IMR-90 (cell line): ENCODE measurements around the gene STAG1. TPM values are rescaled to one million over a fixed set of nuclear protein-coding genes. Genes with fewer than 3 reads are reported as not detected.

Experiments used
- ATAC-seq: fragments of 200-7000 bp; cut with Tn5 transposase; 2 replicates; pipeline ENCODE4 v1.9.1; 2020; ENCODE audit warnings: low read depth, mild to moderate bottlenecking, moderate library complexity
- BruUV-seq: library from RNA; stranded (reverse); fragments of 400-500 nt; replicated peaks from 2 replicates; lab custom pipeline; 2021; lab: Mats Ljungman, UMichigan
- CTCF ChIA-PET: fragments of 300-600 bp; formaldehyde crosslinking; extraction: SDS; loops from one replicate; lab custom pipeline; 2021; ENCODE audit warnings: antibody characterized with exemption; lab: Yijun Ruan, JAX
- POLR2A ChIA-PET: fragments of 300-600 bp; sonication (Branson Sonifier 250); formaldehyde crosslinking; loops from one replicate; lab custom pipeline; 2022; ENCODE audit warnings: antibody characterized with exemption; ENCODE audit not compliant: unreplicated experiment; lab: Charles Lee
- DNase-seq: peaks from one replicate; pipeline ENCODE4 v3.0.0; 2013
- H2AFZ ChIP-seq: replicated peaks from 2 replicates; pipeline ENCODE3; 2013; ENCODE audit warnings: low read length, mild to moderate bottlenecking; ENCODE audit not compliant: poor library complexity
- H2AK5ac ChIP-seq: 2 replicates; pipeline ENCODE4 v1.6.1; 2013; ENCODE audit warnings: low read depth, low read length, inconsistent platforms
- H2AK9ac ChIP-seq: replicated peaks from 2 replicates; pipeline ENCODE3; 2013; ENCODE audit warnings: mild to moderate bottlenecking, low read depth, low read length, moderate library complexity; ENCODE audit not compliant: poor library complexity
- H2BK120ac ChIP-seq: 2 replicates; pipeline ENCODE4 v1.6.1; 2013; ENCODE audit warnings: low read depth, low read length, inconsistent platforms
- H2BK15ac ChIP-seq: 3 replicates; pipeline ENCODE4 v1.6.1; 2013; ENCODE audit warnings: low read depth, low read length, inconsistent platforms
- H2BK20ac ChIP-seq: 2 replicates; pipeline ENCODE4 v1.6.1; 2013; ENCODE audit warnings: low read depth, mild to moderate bottlenecking, inconsistent platforms, low read length, moderate library complexity
- H2BK5ac ChIP-seq: 2 replicates; pipeline ENCODE4 v1.6.1; 2013; ENCODE audit warnings: mild to moderate bottlenecking, low read depth, low read length, inconsistent platforms; ENCODE audit not compliant: poor library complexity, severe bottlenecking
- H3K14ac ChIP-seq: replicated peaks from 2 replicates; pipeline ENCODE4 v1.6.1; 2013; ENCODE audit warnings: low read depth, low read length, inconsistent platforms
- H3K18ac ChIP-seq: 2 replicates; pipeline ENCODE4 v1.6.1; 2013; ENCODE audit warnings: low read depth, low read length, control low read depth
- H3K23ac ChIP-seq: 2 replicates; pipeline ENCODE4 v1.6.1; 2013; ENCODE audit warnings: low read depth, low read length, inconsistent platforms
- H3K27ac ChIP-seq: 2 replicates; pipeline ENCODE4 v1.5.1; 2013; ENCODE audit warnings: mild to moderate bottlenecking, control low read depth, low read length; ENCODE audit not compliant: insufficient read depth
- H3K27me3 ChIP-seq: 2 replicates; pipeline ENCODE4 v1.6.1; 2013; ENCODE audit warnings: low read length; ENCODE audit not compliant: control insufficient read depth, insufficient read depth
- H3K36me3 ChIP-seq: 2 replicates; pipeline ENCODE4 v1.6.1; 2013; ENCODE audit warnings: low read length, mixed read lengths; ENCODE audit not compliant: control insufficient read depth, insufficient read depth
- H3K4ac ChIP-seq: 2 replicates; pipeline ENCODE4 v1.6.1; 2013; ENCODE audit warnings: low read depth, low read length, inconsistent platforms
- H3K4me1 ChIP-seq: 2 replicates; pipeline ENCODE4 v1.6.1; 2013; ENCODE audit warnings: low read length, mixed read lengths; ENCODE audit not compliant: control insufficient read depth, insufficient read depth
- H3K4me2 ChIP-seq: 2 replicates; pipeline ENCODE4 v1.6.1; 2013; ENCODE audit warnings: low read depth, mild to moderate bottlenecking, control low read depth, low read length, moderate library complexity
- H3K4me3 ChIP-seq: 2 replicates; pipeline ENCODE4 v1.5.1; 2013; ENCODE audit warnings: low read depth, mild to moderate bottlenecking, control low read depth, low read length, moderate library complexity; ENCODE audit not compliant: insufficient read depth
- H3K56ac ChIP-seq: 2 replicates; pipeline ENCODE4 v1.6.1; 2013; ENCODE audit warnings: low read length, inconsistent platforms; ENCODE audit not compliant: insufficient read depth; ENCODE audit errors: extremely low read depth
- H3K79me1 ChIP-seq, 2 experiments: 2 replicates each; pipeline ENCODE4 v1.6.1; 2013; ENCODE audit warnings: low read length in 2 of 2, inconsistent platforms in 1 of 2, low read depth in 1 of 2
- H3K9ac ChIP-seq: 2 replicates; pipeline ENCODE4 v1.6.1; 2013; ENCODE audit warnings: low read depth, low read length, control low read depth
- H3K9me1 ChIP-seq: 2 replicates; pipeline ENCODE4 v1.6.1; 2013; ENCODE audit warnings: low read length, inconsistent platforms; ENCODE audit not compliant: insufficient read depth
- H3K9me3 ChIP-seq: 2 replicates; pipeline ENCODE4 v1.6.1; 2013; ENCODE audit warnings: low read length; ENCODE audit not compliant: control insufficient read depth, insufficient read depth
- H4K20me1 ChIP-seq: 2 replicates; pipeline ENCODE4 v1.6.1; 2013; ENCODE audit warnings: low read length, inconsistent platforms; ENCODE audit not compliant: insufficient read depth
- H4K5ac ChIP-seq: 2 replicates; pipeline ENCODE4 v1.6.1; 2013; ENCODE audit warnings: mild to moderate bottlenecking, low read depth, low read length, control low read depth
- H4K8ac ChIP-seq, 2 experiments: 2 replicates each; pipeline ENCODE4 v1.6.1; 2013; ENCODE audit warnings: low read depth in 2 of 2, low read length in 2 of 2, control low read depth in 1 of 2, inconsistent platforms in 1 of 2
- H4K91ac ChIP-seq: 2 replicates; pipeline ENCODE4 v1.6.1; 2013; ENCODE audit warnings: low read depth, low read length, inconsistent platforms; ENCODE audit not compliant: insufficient read depth
- CEBPB ChIP-seq: IDR thresholded peaks from 2 replicates; pipeline ENCODE4 v1.6.1; 2012; ENCODE audit warnings: low read depth, low read length, improper control_type of control experiment
- CHD1 ChIP-seq: IDR thresholded peaks from 2 replicates; pipeline ENCODE4 v1.6.1; 2012; ENCODE audit warnings: low read depth, low read length, improper control_type of control experiment
- CTCF ChIP-seq: conservative IDR thresholded peaks from 2 replicates; pipeline ENCODE4 v1.5.1; 2012; ENCODE audit warnings: mild to moderate bottlenecking, low read depth, low read length, improper control_type of control experiment
- ELK1 ChIP-seq: fragments of 150-350 bp; IDR thresholded peaks from 2 replicates; pipeline ENCODE4 v1.6.1; 2016; ENCODE audit warnings: low read depth, mild to moderate bottlenecking, low read length, moderate library complexity, borderline replicate concordance
- FOS ChIP-seq: fragments of 150-350 bp; IDR thresholded peaks from 2 replicates; pipeline ENCODE4 v1.6.1; 2016; ENCODE audit warnings: low read depth, low read length
- MAFK ChIP-seq: IDR thresholded peaks from 2 replicates; pipeline ENCODE4 v1.6.1; 2012; ENCODE audit warnings: low read depth, low read length, improper control_type of control experiment
- MAZ ChIP-seq: IDR thresholded peaks from 2 replicates; pipeline ENCODE4 v1.6.1; 2012; ENCODE audit warnings: low read depth, mild to moderate bottlenecking, low read length, improper control_type of control experiment, moderate library complexity, borderline replicate concordance
- MXI1 ChIP-seq: IDR thresholded peaks from 2 replicates; pipeline ENCODE4 v1.6.1; 2012; ENCODE audit warnings: low read depth, mild to moderate bottlenecking, low read length, moderate library complexity, borderline replicate concordance
- NFE2L2 ChIP-seq: fragments of 150-350 bp; IDR thresholded peaks from 2 replicates; pipeline ENCODE4 v1.6.1; 2016; ENCODE audit warnings: low read depth, mild to moderate bottlenecking, low read length
- RAD21 ChIP-seq: IDR thresholded peaks from 2 replicates; pipeline ENCODE4 v1.6.1; 2012; ENCODE audit warnings: low read length, improper control_type of control experiment
- RCOR1 ChIP-seq: IDR thresholded peaks from 2 replicates; pipeline ENCODE4 v1.6.1; 2012; ENCODE audit warnings: mild to moderate bottlenecking, low read length, improper control_type of control experiment; ENCODE audit not compliant: insufficient replicate concordance
- RFX5 ChIP-seq: IDR thresholded peaks from 2 replicates; pipeline ENCODE4 v1.8.0; 2012; ENCODE audit warnings: low read depth, mild to moderate bottlenecking, low read length, moderate library complexity
- SMC3 ChIP-seq: fragments of 150-350 bp; IDR thresholded peaks from 2 replicates; pipeline ENCODE4 v1.6.1; 2016; ENCODE audit warnings: low read depth, mild to moderate bottlenecking, antibody characterized with exemption, low read length, moderate library complexity
- USF2 ChIP-seq: fragments of 150-350 bp; IDR thresholded peaks from 2 replicates; pipeline ENCODE4 v1.6.1; 2017; ENCODE audit warnings: mild to moderate bottlenecking, antibody characterized with exemption, low read length, low read depth
- dilution Hi-C: fragments of 300-500 bp; cut with HindIII; formaldehyde crosslinking; loops from one replicate; pipeline ENCODE4 v1.14.3; 2018; ENCODE audit warnings: low sequenced_read_pairs; ENCODE audit not compliant: unreplicated experiment
- in situ Hi-C: fragments of 300-500 bp; cut with MboI; formaldehyde crosslinking; loops from 3 replicates; pipeline ENCODE4 v1.14.3; 2019; ENCODE audit warnings: low sequenced_read_pairs, inconsistent platforms, mixed read lengths
- intact Hi-C: fragments of 100-400 bp; cut with micrococcal nuclease; formaldehyde crosslinking; loops from 2 replicates; pipeline ENCODE4 v1.10.0; 2022
- polyA plus RNA-seq, 3 experiments: library from polyadenylated mRNA; depleted of rRNA; stranded (reverse); fragments of >200 nt; gene quantifications; 2 replicates each; pipeline ENCODE4 v1.2.3, GENCODE V29; 2012; ENCODE audit warnings: low replicate concordance in 1 of 3
- total RNA-seq: library from RNA; depleted of rRNA; stranded (reverse); fragments of >200 nt; gene quantifications from 2 replicates; pipeline ENCODE4 v1.2.3, GENCODE V29; 2012

The STAG1 gene
- total and polyA plus RNA-seq, 2 of the 4 experiments (the other 2 are of a cell fraction): 9.6 to 32.3 TPM

GRCh38 chr3:136427236-136427635, 324.9 kb downstream of the STAG1 start:
- Histone ChIP-seq H2BK5ac (no peak overlapping the region), H3K36me3 (peaks cover 12% of the 10 kb centered on the region), H4K91ac (no peak overlapping the region), H3K79me1 (peaks cover 0 to 12% of the 10 kb centered on the region in 2 experiments; a peak in 2 of 4 replicates), H2AFZ (no peak overlapping the region), H3K14ac (no peak overlapping the region), H2BK20ac (no peak overlapping the region), H3K27ac (no peak overlapping the region), H4K8ac (no peak overlapping the region), H3K56ac (no peak overlapping the region), H3K18ac (no peak overlapping the region), H3K4me1 (no peaks in the 10 kb centered on the region), H3K9me3 (no peaks in the 10 kb centered on the region), H3K9me1 (no peaks in the 10 kb centered on the region), H2BK15ac (no peak overlapping the region), H3K9ac (no peak overlapping the region), H2AK9ac (no peak overlapping the region), H2BK120ac (no peak overlapping the region), H4K5ac (no peak overlapping the region), H3K23ac (no peak overlapping the region), H2AK5ac (no peak overlapping the region), H3K4me2 (no peak overlapping the region), H3K27me3 (no peaks in the 10 kb centered on the region), H4K20me1 (no peaks in the 10 kb centered on the region), H3K4ac (no peak overlapping the region), H3K4me3 (no peak overlapping the region)
- ChIA-PET CTCF (interaction anchor here (0.7 kb wide), 1 partner anchor 27 kb away, joined by 3 read pairs; no protein-coding TSS in a partner anchor), POLR2A (interaction anchor here (0.7 kb wide), 1 partner anchor 141 kb away, joined by 7 read pairs; no protein-coding TSS in a partner anchor)
- intact Hi-C loops: no loop called here
- DNase-seq: no peak
- BruUV-seq: no TSS peak
- in situ Hi-C loops: no loop called here
- dilution Hi-C loops: no loop called here
- no peak for TF ChIP-seq CTCF
- TF ChIP-seq RAD21: no peak
- no peak for TF ChIP-seq USF2
- TF ChIP-seq SMC3: no peak
- no peak for TF ChIP-seq CEBPB
- no peak for TF ChIP-seq FOS
- TF ChIP-seq MAZ: no peak
- TF ChIP-seq NFE2L2: no peak
- TF ChIP-seq RFX5: no peak
- no peak for TF ChIP-seq MAFK
- no peak for TF ChIP-seq ELK1
- TF ChIP-seq RCOR1: no peak
- no peak for TF ChIP-seq CHD1
- TF ChIP-seq MXI1: no peak
- no peak for ATAC-seq
